Measurements from ENCODE around the gene KCND3. TPM values are rescaled to one million over a fixed set of nuclear protein-coding genes. Genes with fewer than 3 reads are reported as not detected.

Gene KCND3
- total RNA-seq, 1 donor from 2014 or later: 2.2 TPM

DNA sequence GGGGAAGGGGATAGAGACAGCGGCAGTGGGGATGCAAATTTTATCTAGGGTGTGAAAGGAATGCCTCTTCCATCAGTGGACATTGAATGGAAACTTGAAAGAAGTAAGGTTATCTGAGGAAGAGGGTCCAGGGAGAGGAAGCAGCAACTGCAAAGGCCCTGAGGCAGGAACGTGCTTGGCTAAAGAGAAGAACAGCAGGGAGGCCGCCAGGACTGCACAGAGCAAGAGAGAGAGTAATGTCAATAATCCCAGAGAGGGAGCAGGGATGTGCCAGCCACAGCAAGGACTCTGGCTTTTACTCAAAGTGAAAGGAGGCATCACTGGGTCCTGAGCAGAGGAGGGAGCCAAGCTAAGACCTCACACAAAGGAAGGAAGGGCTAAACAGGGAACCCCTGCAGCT lies 50.9 kb downstream of the KCND3 start:
- Mint-ChIP-seq H3K27me3 (peaks cover 13% of the 10 kb centered on the region), H3K4me3 (no peak overlapping the region), H3K27ac (no peak overlapping the region), H3K36me3 (no peaks in the 10 kb centered on the region), H3K4me1 (ENCODE audit: unreplicated experiment) (no peaks in the 10 kb centered on the region), H3K9me3 (no peaks in the 10 kb centered on the region)
- TF ChIP-seq, protein P1, sequence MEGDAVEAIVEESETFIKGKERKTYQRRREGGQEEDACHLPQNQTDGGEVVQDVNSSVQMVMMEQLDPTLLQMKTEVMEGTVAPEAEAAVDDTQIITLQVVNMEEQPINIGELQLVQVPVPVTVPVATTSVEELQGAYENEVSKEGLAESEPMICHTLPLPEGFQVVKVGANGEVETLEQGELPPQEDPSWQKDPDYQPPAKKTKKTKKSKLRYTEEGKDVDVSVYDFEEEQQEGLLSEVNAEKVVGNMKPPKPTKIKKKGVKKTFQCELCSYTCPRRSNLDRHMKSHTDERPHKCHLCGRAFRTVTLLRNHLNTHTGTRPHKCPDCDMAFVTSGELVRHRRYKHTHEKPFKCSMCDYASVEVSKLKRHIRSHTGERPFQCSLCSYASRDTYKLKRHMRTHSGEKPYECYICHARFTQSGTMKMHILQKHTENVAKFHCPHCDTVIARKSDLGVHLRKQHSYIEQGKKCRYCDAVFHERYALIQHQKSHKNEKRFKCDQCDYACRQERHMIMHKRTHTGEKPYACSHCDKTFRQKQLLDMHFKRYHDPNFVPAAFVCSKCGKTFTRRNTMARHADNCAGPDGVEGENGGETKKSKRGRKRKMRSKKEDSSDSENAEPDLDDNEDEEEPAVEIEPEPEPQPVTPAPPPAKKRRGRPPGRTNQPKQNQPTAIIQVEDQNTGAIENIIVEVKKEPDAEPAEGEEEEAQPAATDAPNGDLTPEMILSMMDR (conservative IDR thresholded peaks at IDR 0.05): no peak
- DNase-seq (ENCODE audit: extremely low spot score, unreplicated experiment): no peak

DNA sequence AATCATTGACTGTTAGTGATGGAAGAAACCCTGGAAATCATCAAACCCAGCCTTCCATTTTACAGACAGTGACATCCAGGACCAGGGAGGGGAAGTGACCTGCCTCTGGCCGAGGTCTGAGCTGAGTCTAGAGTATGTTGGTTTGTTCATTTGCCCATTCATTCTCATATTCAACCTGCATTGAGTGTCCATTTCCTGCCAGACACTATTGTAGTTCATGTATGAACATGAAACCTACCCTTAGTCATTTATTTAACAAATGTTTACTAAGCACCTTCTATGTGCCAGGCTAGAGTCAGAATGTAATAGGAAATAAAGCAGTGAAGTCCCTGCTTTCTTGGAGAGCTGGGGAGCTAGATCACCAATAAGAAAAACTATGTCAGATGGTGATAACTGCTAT lies 51.3 kb downstream of the KCND3 start:
- TF ChIP-seq, protein P1 (conservative IDR thresholded peaks at IDR 0.05): no peak
- Mint-ChIP-seq H3K9me3 (no peaks in the 10 kb centered on the region), H3K27me3 (peaks cover 15% of the 10 kb centered on the region), H3K36me3 (no peaks in the 10 kb centered on the region), H3K4me3 (no peak overlapping the region), H3K27ac (no peak overlapping the region), H3K4me1 (ENCODE audit: unreplicated experiment) (no peaks in the 10 kb centered on the region)
- DNase-seq (ENCODE audit: extremely low spot score, unreplicated experiment): no peak

DNA sequence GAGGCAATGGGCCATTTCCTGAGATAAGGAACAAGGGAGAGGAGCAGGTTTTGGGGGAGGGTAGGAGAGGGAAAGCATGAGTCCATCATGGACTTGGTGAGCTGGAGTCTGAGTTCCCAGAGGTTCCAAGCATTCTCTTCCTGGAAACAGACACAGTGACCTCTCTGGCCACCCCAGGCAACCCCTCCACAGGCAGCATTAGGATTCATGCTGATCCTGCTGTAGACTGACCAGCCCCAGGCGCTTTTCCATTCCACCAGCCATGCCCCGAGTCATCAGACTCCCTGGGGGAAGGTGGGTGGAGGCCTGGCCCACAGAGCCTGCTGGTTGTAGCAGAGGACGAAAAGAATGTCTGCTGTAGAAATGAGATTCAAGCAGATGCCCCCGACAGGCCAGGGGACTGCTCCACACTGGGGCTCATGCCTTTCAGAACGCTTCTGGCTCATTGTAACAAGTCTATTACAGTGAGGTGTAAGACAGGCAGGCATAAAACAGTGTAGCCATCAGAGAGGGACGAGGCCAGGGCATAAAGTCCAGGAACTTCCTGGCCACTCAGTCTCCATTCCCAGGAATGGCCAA lies 52.2 kb downstream of the KCND3 start:
- Mint-ChIP-seq H3K27me3 (peaks cover 18% of the 10 kb centered on the region), H3K36me3 (no peaks in the 10 kb centered on the region), H3K27ac (no peak overlapping the region), H3K4me1 (ENCODE audit: unreplicated experiment) (no peaks in the 10 kb centered on the region), H3K4me3 (no peak overlapping the region), H3K9me3 (no peaks in the 10 kb centered on the region)
- DNase-seq (ENCODE audit: extremely low spot score, unreplicated experiment): no peak
- TF ChIP-seq, protein P1 (conservative IDR thresholded peaks at IDR 0.05): no peak

DNA sequence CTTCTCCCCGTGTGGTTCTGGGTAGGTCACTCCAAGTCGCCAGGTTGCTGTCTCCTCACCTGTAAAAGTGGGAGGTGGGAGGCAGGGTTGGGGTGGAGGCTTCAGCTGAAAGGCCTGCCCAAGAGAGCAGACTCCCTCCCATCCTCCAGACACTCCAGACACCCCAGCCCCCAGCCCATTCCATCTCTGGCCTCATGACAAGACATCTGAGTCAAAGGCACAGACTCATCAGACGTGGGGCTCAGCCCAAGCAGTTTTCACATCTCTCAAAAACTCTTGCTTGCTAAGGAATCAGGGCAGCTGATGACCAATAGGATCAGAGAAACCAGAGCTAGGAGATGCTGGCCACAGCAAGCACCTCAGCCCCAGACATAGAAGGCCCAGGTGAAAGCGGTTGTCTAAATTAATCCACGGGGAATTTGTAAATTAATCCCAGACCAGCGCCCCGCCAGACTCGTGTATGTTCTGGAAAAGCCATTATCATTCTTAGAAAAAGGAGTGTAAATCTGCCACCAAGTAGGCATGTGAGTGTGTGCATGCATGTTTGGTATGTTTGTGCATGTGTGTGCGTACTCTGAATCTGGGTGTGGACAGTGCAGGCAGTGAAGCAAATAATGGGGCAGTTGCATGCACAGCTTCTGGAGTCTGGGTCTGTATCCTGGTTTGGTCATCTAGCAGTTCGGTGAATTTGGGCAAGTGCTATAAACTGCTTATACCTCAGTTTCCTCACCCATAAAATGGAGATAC lies 55.2 kb downstream of the KCND3 start:
- DNase-seq (ENCODE audit: extremely low spot score, unreplicated experiment): no peak
- TF ChIP-seq, protein P1 (conservative IDR thresholded peaks at IDR 0.05): no peak
- peaks cover 20% of the 10 kb centered on the region for H3K27me3 Mint-ChIP-seq
- no peaks in the 10 kb centered on the region for H3K36me3 Mint-ChIP-seq
- no peak overlapping the region for H3K27ac Mint-ChIP-seq
- H3K4me1 Mint-ChIP-seq (ENCODE audit: unreplicated experiment): no peaks in the 10 kb centered on the region
- H3K4me3 Mint-ChIP-seq: no peak overlapping the region
- H3K9me3 Mint-ChIP-seq: no peaks in the 10 kb centered on the region

DNA sequence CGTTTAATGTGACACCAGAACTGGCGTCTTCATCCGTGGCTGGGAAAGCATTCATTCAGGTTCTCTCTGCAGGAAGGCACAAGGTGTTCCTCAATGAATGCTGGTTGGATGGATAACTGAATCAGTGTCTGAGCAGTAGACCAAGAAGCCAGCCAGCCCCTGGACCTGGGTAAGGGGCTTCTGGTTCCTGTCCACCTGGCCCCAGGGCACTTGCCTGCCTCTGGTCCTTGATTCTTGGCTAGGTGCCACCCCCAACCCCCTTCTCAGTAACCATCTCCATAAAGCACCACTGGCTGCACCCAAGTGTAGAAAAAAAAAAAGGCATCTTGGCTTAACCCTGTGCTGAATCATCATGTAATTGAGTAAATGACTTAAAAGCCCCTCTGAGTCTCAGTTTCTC lies 59.1 kb downstream of the KCND3 start:
- H3K4me3 Mint-ChIP-seq: no peak overlapping the region
- no peaks in the 10 kb centered on the region for H3K9me3 Mint-ChIP-seq
- peaks cover 20% of the 10 kb centered on the region for H3K27me3 Mint-ChIP-seq
- no peaks in the 10 kb centered on the region for H3K36me3 Mint-ChIP-seq
- H3K27ac Mint-ChIP-seq: no peak overlapping the region
- TF ChIP-seq, protein P1 (conservative IDR thresholded peaks at IDR 0.05): no peak
- no peak for DNase-seq (ENCODE audit: extremely low spot score, unreplicated experiment)
- no peaks in the 10 kb centered on the region for H3K4me1 Mint-ChIP-seq (ENCODE audit: unreplicated experiment)

All from type B pancreatic cell (in vitro differentiated cells).